ENCODE data around the gene CRPPA. TPM values are rescaled to one million over a fixed set of nuclear protein-coding genes. Genes with fewer than 3 reads are reported as not detected.
A peak's percentile ranks its signal among the peaks of the same experiment; 100 is the strongest.

CRPPA gene
- total and polyA plus RNA-seq, 9 donors: 2.1 to 6.6 (median 4.4) TPM

GRCh38 chr7:16428182-16428581 is 6.8 kb upstream of the CRPPA start:
- H3K4me3 ChIP-seq (ENCODE audit: low read length): no peak overlapping the region
- H3K4me1 ChIP-seq (ENCODE audit: control insufficient read depth, insufficient read depth, low read length): no peaks in the 10 kb centered on the region
- H3K27ac ChIP-seq (ENCODE audit: low read length): no peak overlapping the region
- no peaks in the 10 kb centered on the region for H3K9me3 ChIP-seq (replicated peaks; ENCODE audit: control insufficient read depth, low read depth, low read length)
- H3K27me3 ChIP-seq (ENCODE audit: control insufficient read depth, insufficient read depth, low read length): no peaks in the 10 kb centered on the region
- H3K36me3 ChIP-seq (ENCODE audit: control insufficient read depth, insufficient read depth, low read length): no peaks in the 10 kb centered on the region
- DNase-seq: no peak

GRCh38 chr7:16423761-16424160 is 2.4 kb upstream of the CRPPA start:
- Histone ChIP-seq H3K36me3 (ENCODE audit: control insufficient read depth, insufficient read depth, low read length) (no peaks in the 10 kb centered on the region), H3K4me3 (ENCODE audit: low read length) (no peak overlapping the region), H3K27me3 (ENCODE audit: control insufficient read depth, insufficient read depth, low read length) (no peaks in the 10 kb centered on the region), H3K27ac (ENCODE audit: low read length) (no peak overlapping the region), H3K4me1 (ENCODE audit: control insufficient read depth, insufficient read depth, low read length) (peaks cover 17% of the 10 kb centered on the region), H3K9me3 (replicated peaks; ENCODE audit: control insufficient read depth, low read depth, low read length) (no peaks in the 10 kb centered on the region)
- no CpG with 5 or more reads among the region's 1 CpG for WGBS (ENCODE audit: insufficient coverage)
- no peak for DNase-seq

- Histone ChIP-seq H3K9me3 (replicated peaks; ENCODE audit: control insufficient read depth, low read depth, low read length) (no peaks in the 10 kb centered on the region), H3K36me3 (ENCODE audit: control insufficient read depth, insufficient read depth, low read length) (no peaks in the 10 kb centered on the region), H3K4me1 (ENCODE audit: control insufficient read depth, insufficient read depth, low read length) (peaks cover 17% of the 10 kb centered on the region), H3K27ac (ENCODE audit: low read length) (no peak overlapping the region), H3K27me3 (ENCODE audit: control insufficient read depth, insufficient read depth, low read length) (no peaks in the 10 kb centered on the region), H3K4me3 (ENCODE audit: low read length) (no peak overlapping the region)
- no CpG with 5 or more reads among the region's 3 CpGs for WGBS (ENCODE audit: insufficient coverage)
- no peak for DNase-seq
Observed at GRCh38 chr7:16422917-16423316, 1.6 kb upstream of the CRPPA start.

- WGBS (ENCODE audit: insufficient coverage): no CpG with 5 or more reads among the region's 1 CpG
- no peak for DNase-seq
- Histone ChIP-seq H3K4me1 (ENCODE audit: control insufficient read depth, insufficient read depth, low read length) (peaks cover 17% of the 10 kb centered on the region), H3K36me3 (ENCODE audit: control insufficient read depth, insufficient read depth, low read length) (no peaks in the 10 kb centered on the region), H3K27ac (ENCODE audit: low read length) (peak overlapping the region; percentile 98), H3K27me3 (ENCODE audit: control insufficient read depth, insufficient read depth, low read length) (no peaks in the 10 kb centered on the region), H3K4me3 (ENCODE audit: low read length) (no peak overlapping the region), H3K9me3 (replicated peaks; ENCODE audit: control insufficient read depth, low read depth, low read length) (no peaks in the 10 kb centered on the region)
Observed at GRCh38 chr7:16422103-16422435, 731 bp upstream of the CRPPA start.

- Histone ChIP-seq H3K36me3 (ENCODE audit: control insufficient read depth, insufficient read depth, low read length) (no peaks in the 10 kb centered on the region), H3K4me1 (ENCODE audit: control insufficient read depth, insufficient read depth, low read length) (peaks cover 17% of the 10 kb centered on the region), H3K9me3 (replicated peaks; ENCODE audit: control insufficient read depth, low read depth, low read length) (no peaks in the 10 kb centered on the region), H3K27ac (ENCODE audit: low read length) (peak overlapping the region; percentile 98), H3K27me3 (ENCODE audit: control insufficient read depth, insufficient read depth, low read length) (no peaks in the 10 kb centered on the region), H3K4me3 (ENCODE audit: low read length) (peak overlapping the region; percentile 70)
- under 1% methylated on average over 50 of the region's 56 CpGs for WGBS (ENCODE audit: insufficient coverage)
- DNase-seq: peak; percentile 96
Observed at GRCh38 chr7:16420649-16421332, 547 bp downstream of the CRPPA start.

GRCh38 chr7:16420329-16420648 is 1.0 kb downstream of the CRPPA start:
- H3K4me1 ChIP-seq (ENCODE audit: control insufficient read depth, insufficient read depth, low read length): peaks cover 17% of the 10 kb centered on the region
- H3K27me3 ChIP-seq (ENCODE audit: control insufficient read depth, insufficient read depth, low read length): no peaks in the 10 kb centered on the region
- WGBS (ENCODE audit: insufficient coverage): 0% methylated on average over 3 of the region's 3 CpGs
- H3K27ac ChIP-seq (ENCODE audit: low read length): peak overlapping the region; percentile 98
- no peak for DNase-seq
- peak overlapping the region; percentile 70 for H3K4me3 ChIP-seq (ENCODE audit: low read length)
- H3K9me3 ChIP-seq (replicated peaks; ENCODE audit: control insufficient read depth, low read depth, low read length): no peaks in the 10 kb centered on the region
- no peaks in the 10 kb centered on the region for H3K36me3 ChIP-seq (ENCODE audit: control insufficient read depth, insufficient read depth, low read length)

GRCh38 chr7:16419859-16420258 is 1.5 kb downstream of the CRPPA start:
- H3K27ac ChIP-seq (ENCODE audit: low read length): peak overlapping the region; percentile 98
- no peak for DNase-seq
- peaks cover 17% of the 10 kb centered on the region for H3K4me1 ChIP-seq (ENCODE audit: control insufficient read depth, insufficient read depth, low read length)
- H3K27me3 ChIP-seq (ENCODE audit: control insufficient read depth, insufficient read depth, low read length): no peaks in the 10 kb centered on the region
- no peaks in the 10 kb centered on the region for H3K9me3 ChIP-seq (replicated peaks; ENCODE audit: control insufficient read depth, low read depth, low read length)
- peak overlapping the region; percentile 70 for H3K4me3 ChIP-seq (ENCODE audit: low read length)
- 67% methylated on average over 2 of the region's 10 CpGs for WGBS (ENCODE audit: insufficient coverage)
- no peaks in the 10 kb centered on the region for H3K36me3 ChIP-seq (ENCODE audit: control insufficient read depth, insufficient read depth, low read length)

- Histone ChIP-seq H3K4me1 (ENCODE audit: control insufficient read depth, insufficient read depth, low read length) (peaks cover 17% of the 10 kb centered on the region), H3K36me3 (ENCODE audit: control insufficient read depth, insufficient read depth, low read length) (no peaks in the 10 kb centered on the region), H3K4me3 (ENCODE audit: low read length) (no peak overlapping the region), H3K9me3 (replicated peaks; ENCODE audit: control insufficient read depth, low read depth, low read length) (no peaks in the 10 kb centered on the region), H3K27me3 (ENCODE audit: control insufficient read depth, insufficient read depth, low read length) (no peaks in the 10 kb centered on the region), H3K27ac (ENCODE audit: low read length) (no peak overlapping the region)
- no CpG with 5 or more reads among the region's 1 CpG for WGBS (ENCODE audit: insufficient coverage)
- no peak for DNase-seq
Observed at GRCh38 chr7:16419126-16419525, 2.2 kb downstream of the CRPPA start.

GRCh38 chr7:16417906-16418305 is 3.4 kb downstream of the CRPPA start:
- Histone ChIP-seq H3K9me3 (replicated peaks; ENCODE audit: control insufficient read depth, low read depth, low read length) (no peaks in the 10 kb centered on the region), H3K27ac (ENCODE audit: low read length) (no peak overlapping the region), H3K36me3 (ENCODE audit: control insufficient read depth, insufficient read depth, low read length) (no peaks in the 10 kb centered on the region), H3K27me3 (ENCODE audit: control insufficient read depth, insufficient read depth, low read length) (no peaks in the 10 kb centered on the region), H3K4me1 (ENCODE audit: control insufficient read depth, insufficient read depth, low read length) (peaks cover 19% of the 10 kb centered on the region), H3K4me3 (ENCODE audit: low read length) (no peak overlapping the region)
- no CpG with 5 or more reads among the region's 1 CpG for WGBS (ENCODE audit: insufficient coverage)
- DNase-seq: no peak

- 100% methylated on average over 1 of the region's 7 CpGs for WGBS (ENCODE audit: insufficient coverage)
- H3K36me3 ChIP-seq (ENCODE audit: control insufficient read depth, insufficient read depth, low read length): no peaks in the 10 kb centered on the region
Observed at GRCh38 chr7:16416289-16417282, 4.8 kb downstream of the CRPPA start.

More at GRCh38 chr7:16416289-16417282, 4.8 kb downstream of the CRPPA start:
- no peak overlapping the region for H3K4me3 ChIP-seq (ENCODE audit: low read length)
- DNase-seq: no peak
- H3K9me3 ChIP-seq (replicated peaks; ENCODE audit: control insufficient read depth, low read depth, low read length): no peaks in the 10 kb centered on the region
- H3K27ac ChIP-seq (ENCODE audit: low read length): no peak overlapping the region
- no peaks in the 10 kb centered on the region for H3K27me3 ChIP-seq (ENCODE audit: control insufficient read depth, insufficient read depth, low read length)
- H3K4me1 ChIP-seq (ENCODE audit: control insufficient read depth, insufficient read depth, low read length): peaks cover 14% of the 10 kb centered on the region

All from muscle of leg (tissue), 11 donors.